ENCODE data around the gene VGLL2. TPM values are rescaled to one million over a fixed set of nuclear protein-coding genes. Genes with fewer than 3 reads are reported as not detected.
"Not testable (repeated sequence)": the region's sequence is repeated elsewhere in the genome, so short reads cannot be mapped to it uniquely, and the experiment has no call there.

Gene VGLL2, protein sequence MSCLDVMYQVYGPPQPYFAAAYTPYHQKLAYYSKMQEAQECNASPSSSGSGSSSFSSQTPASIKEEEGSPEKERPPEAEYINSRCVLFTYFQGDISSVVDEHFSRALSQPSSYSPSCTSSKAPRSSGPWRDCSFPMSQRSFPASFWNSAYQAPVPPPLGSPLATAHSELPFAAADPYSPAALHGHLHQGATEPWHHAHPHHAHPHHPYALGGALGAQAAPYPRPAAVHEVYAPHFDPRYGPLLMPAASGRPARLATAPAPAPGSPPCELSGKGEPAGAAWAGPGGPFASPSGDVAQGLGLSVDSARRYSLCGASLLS
- polyA plus RNA-seq (ENCODE audit: insufficient read length), result not detected
- long read RNA-seq, donor 1, partial matches to known transcripts, result 0 of 1 reads
- long read RNA-seq, donor 1, other reads (novel, unspliced or antisense), result 0 of 1 reads
- long read RNA-seq, donor 2, result 0 reads
- long read RNA-seq, donor 3, result 0 reads
- long read RNA-seq, donor 4, result 0 reads
- long read RNA-seq, donor 5, result 0 reads
- long read RNA-seq, donor 6, result 0 reads
- long read RNA-seq, donor 7, result 0 reads
- long read RNA-seq, donor 8, result 0 reads

DNA sequence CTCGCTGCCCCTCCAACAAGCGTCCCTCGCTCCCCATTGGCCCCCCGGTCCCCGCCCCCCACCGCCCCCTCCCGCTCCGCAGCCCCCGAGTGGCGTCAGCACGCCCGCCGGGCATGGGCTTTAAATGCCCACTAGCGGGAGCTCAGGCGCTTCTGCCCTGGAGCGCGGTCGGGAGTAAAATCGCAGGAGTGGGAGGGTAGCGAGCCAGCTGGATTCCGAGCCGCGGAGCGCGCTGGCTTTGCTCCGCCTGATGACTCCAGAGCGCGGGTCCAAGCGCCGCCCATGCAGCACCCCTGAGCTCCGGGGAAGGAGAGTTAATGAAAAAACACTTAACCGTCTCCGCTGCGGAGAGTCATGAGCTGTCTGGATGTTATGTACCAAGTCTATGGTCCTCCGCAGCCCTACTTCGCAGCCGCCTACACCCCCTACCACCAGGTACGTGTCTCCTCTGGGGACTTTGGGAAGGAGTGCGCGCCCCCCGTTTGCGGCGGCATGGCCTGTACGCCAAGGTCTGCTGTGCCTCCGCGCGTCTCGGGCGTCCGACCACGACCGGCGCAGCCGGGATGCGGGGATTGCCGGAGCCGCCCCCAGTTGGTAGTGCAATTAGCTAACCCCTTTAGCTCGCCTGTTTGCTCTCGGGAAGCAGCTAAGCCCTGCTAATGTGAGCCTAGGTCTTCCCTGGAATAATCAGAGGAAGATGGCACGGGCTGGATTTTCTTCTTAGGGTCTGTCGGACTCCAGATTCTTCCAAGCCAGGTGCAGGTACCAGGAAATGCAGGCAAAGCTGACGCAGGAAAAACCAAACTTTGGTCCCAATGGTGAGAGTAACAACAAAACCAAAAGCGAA, at the start of gene VGLL2:
TSS of gene VGLL2 (plus strand) at position 149 of the 847 bp plus-strand sequence. CDS start at position 355, 206 bp downstream.
- DNase-seq, result no peak

DNA sequence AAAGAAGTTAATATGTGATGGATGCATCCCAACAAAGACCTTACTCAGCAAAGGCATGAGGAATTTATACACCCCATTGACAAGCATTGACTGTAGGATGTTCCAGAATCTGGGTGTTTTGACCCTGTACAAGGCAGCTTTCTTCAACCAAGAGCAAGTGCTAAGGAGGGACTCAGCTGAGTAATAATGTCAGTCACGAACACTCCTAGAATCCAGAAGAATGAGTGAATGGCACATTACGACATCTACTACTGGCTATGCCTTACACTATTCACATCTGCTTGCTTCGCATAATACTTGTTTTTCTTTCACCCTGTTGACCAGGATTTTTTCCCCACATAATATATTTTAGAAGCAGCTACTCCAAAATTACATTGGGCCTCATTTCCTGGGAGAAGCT, 42.5 kb upstream of the VGLL2 start:
- DNase-seq, result no peak

DNA sequence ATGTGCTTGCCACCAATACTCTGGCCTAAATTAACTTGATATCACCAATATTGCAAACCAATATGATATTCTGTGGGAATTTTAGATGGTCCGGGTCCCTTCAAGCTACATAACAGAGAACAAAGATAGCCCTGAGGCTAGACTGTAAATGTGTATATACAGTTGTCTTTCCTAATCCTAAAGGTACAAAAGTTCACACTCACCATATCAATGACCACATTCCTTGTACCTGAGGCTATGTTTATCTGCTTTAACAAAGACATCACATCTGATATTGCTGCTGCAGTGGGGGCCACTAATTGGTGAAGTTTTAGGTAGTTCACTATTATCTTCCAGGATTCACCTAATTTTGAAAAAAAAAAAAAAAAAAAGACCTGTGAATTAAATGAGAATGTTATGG, 38.6 kb upstream of the VGLL2 start:
- DNase-seq, result no peak

DNA sequence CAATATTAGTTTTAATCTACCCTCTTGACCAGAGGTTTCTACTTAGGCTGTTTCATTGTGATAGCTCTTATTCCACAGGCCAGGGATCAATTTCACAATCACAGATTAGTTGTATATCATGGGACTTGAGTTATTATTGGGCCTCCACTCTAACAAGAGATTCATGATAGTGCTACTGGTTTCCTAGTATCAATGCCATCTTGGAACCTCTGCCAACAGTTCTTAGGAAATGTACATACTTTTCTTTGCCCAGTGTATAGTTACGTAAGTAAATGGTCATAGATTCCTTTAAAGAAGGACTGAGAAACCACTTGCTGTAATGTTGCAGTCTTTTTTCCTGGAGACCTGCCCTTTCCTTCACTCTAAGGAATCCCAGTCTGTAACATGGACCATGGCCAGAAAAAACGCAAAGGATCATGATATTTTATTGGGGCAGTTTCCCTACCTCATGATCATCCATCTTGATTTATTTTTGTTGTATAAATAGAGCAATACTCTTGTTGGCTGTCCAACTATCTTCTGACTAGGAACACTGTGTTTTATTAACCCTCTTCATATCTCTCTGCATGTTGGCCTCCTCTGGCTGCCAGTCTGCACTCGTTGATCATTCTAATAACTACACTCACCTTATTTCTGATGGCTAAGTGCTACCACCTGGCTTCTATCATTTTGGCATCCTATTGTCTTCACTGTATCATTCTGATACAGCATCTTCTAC, 38.0 kb upstream of the VGLL2 start:
- no peak for DNase-seq

DNA sequence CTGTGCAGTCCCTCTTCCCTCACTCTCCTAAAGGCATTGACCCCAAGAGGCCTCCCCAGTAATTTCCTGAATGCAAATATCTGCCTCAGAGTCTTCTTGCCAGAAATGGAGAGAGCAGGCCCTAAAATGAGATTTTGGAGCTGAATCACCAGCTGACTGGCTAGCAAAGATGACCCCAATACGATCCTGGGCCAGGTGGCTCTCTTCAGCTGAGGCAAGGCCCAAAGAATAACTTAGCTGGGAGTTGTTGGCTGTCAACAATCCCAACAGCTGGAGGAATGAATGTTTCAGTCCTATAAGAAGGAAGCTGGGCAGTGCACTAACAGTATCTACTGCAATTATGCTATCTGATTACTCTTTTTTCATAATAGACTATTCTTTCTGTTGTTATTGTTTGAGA, 37.2 kb upstream of the VGLL2 start:
- DNase-seq, result peak; percentile 12

DNA sequence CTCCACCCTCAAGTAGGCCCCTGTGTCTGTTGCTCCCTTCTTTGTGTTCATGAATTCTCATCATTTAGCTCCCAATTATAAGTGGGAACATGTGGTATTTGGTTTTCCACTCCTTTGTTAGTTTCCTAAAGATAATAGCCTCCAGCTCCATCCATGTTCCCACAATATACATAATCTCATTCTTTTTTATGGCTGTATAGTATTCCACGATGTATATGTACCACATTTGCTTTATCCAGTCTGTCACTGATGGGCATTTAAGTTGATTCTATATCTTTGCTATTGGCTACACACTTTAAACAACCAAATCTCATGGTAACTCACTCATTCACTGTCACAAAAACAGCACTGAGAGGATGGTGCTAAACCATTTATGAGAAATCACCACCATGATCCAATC, 35.5 kb upstream of the VGLL2 start:
- no peak for DNase-seq

DNA sequence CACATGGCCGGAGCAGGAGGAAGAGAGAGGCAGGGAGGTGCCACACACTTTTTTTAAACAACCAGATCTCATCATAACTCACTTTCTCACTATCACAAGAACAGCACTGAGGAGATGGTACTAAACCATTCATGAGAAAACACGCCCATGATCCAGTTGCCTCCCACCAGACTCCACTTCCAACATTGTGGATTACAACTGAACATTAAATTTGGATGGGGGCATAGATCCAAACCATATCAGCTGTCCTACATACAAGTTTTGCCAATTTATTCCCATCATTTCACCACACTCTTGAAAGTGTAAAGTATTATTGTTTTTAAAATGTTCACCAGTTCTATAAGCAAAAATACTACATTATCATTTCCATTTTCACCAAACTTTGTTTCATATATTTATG, 33.9 kb upstream of the VGLL2 start:
- no peak for DNase-seq

DNA sequence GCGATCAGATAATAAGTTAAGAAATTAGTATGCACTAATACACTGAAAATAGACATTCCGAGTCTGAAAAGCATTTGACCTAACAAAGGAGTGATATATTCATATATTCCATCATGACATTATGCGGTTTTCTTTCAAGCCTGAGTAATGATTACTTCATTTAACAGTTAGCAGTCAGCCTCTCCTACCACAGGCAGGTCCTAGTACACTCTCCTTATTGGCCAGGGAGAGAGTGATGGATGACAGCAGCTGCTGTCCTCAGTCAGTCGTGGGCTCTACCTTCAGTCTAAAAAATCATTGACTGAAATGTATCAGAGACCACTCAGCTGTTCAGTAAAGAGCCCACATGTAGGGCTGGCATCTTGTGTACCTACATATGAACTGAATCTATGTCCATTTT, 33.2 kb upstream of the VGLL2 start:
- DNase-seq, result no peak

DNA sequence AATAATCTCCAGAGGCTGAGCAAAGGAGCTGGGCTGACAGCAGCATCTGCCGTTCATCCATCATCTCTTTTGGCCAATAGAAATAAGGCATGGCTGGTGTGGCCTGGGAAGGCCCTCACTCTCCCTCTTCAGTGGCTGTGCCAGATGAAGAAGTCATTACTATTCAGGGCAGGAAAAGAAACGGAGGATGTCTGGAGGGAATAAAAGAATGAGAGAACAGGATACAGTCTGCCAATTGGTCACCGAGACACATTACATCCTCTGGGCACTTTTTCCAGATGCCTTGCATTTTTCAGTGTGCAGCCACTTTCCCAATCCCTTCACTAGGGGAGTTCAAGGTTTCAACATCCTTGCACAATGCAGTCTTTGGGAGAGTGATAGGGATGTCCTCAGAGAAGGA, 32.2 kb upstream of the VGLL2 start:
- no peak for DNase-seq

DNA sequence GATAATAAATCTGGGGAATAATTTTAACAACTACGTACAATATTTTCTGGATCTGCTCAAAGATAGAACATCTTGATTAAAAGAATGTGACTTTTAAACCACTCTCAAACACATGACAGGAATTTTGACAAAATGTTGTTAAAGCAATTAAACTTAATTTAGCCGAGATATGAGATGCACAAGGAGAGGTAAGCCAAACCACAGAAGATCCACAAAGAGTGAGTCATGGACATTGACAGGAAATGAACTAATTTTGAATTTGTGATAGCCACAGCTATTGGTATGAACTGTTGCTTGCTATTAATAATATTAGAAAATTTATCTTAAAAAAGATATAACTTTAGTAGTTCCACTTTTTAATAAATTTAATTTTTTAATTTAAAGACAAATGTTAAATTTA, 27.8 kb upstream of the VGLL2 start:
- DNase-seq, result no peak

DNA sequence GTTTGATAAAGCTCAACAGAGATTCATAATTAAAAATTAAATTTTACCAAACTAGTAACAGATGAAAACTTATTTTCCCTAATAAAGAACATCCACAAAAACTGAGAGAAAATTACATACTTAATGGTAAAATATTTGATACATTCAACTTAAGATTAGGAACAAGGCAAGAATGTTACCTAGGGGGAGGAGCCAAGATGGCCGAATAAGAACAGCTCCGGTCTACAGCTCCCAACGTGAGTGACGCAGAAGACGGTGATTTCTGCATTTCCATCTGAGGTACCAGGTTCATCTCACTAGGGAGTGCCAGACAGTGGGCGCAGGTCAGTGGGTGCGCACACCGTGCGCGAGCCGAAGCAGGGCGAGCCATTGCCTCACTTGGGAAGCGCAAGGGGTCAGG, 20.8 kb upstream of the VGLL2 start:
- DNase-seq, result not testable (repeated sequence)

DNA sequence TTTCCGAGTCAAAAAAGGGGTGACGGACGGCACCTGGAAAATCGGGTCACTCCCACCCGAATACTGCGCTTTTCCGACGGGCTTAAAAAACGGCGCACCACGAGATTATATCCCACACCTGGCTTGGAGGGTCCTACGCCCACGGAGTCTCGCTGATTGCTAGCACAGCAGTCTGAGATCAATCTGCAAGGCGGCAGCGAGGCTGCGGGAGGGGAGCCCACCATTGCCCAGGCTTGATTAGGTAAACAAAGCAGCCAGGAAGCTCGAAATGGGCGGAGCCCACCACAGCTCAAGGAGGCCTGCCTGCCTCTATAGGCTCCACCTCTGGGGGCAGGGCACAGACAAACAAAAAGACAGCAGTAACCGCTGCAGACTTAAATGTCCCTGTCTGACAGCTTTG, 20.4 kb upstream of the VGLL2 start:
- not testable (repeated sequence) for DNase-seq

DNA sequence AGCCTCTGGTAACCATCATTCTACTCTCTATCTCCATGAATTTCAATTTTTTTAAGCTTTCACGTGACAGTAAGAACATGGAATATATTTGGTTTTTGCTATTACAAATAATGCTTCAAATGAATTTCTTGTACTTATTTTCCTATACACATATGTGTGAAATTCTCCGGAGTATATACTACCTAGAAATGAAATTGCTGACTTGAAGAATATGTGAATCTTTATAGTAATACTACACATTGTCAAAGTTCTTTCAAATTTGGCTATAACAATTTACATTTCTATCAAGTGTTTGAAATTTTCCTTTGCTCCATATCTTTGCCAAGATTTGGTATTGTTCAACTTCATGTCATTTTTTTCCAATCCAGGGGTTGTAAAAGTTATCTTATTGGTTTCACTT, 11.6 kb upstream of the VGLL2 start:
- DNase-seq, result no peak

DNA sequence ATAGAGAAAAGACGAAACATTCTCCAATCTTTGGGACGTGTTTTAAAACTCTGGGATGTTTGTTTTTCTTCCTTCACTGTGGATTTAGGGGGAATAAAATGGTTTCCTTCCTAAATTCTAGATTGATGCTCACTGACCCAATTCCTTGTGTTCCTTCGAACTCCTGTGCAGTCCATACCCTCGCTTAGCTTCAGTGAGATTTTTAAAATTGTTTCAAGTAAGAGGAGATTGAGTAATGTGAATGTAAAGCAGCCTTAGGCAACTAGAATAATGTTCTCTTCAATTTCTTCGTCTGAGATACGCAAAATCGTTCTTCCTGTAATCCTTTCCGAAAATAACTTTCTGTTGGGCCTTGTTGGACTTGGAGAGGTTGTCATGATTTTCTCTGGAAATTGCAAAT, 2.6 kb upstream of the VGLL2 start:
- DNase-seq, result no peak

DNA sequence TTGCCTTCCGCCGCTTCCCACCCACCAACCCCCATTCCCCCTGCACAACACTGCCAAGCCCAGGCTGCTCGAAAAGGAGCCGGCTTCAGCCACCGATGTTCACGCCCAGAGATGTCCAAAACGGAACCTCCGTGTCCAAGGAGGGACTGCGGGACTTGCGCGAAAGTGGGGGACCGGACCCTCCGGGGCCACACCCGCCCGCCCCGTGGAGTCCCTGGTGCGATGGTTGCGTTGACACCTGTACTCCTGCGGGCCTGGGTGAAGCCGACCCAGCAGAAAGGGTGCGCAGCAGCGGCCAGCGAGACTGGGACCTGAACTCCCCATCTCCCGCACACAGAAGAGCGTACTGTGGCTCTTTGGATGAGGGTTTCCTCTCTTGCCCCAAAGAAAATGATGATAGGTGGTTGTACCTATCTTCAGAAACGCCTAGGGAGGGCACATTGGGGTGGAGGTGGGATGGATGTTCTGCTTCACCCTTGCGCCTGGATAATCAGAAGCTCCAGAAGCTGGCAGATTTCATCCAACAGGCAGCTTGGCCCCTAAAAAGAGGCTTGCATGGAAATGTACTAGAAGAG, 1.9 kb upstream of the VGLL2 start:
- DNase-seq, result no peak

DNA sequence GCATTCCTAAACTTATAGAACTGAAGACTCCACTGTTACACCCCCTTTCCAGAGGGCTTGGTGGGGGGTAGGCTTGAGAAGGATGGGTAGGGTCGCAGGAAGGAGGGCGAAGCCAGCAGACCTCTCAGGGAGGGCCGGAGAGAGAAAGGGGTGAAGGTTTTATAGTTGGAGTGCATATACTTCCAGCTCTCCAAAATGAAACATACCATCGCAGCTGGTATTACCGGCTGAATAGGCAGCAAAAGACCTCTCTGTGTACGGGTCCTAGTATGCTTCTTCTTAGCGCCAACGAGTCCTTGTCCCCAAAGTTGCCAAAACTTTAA, 1.0 kb upstream of the VGLL2 start:
- no peak for DNase-seq

DNA sequence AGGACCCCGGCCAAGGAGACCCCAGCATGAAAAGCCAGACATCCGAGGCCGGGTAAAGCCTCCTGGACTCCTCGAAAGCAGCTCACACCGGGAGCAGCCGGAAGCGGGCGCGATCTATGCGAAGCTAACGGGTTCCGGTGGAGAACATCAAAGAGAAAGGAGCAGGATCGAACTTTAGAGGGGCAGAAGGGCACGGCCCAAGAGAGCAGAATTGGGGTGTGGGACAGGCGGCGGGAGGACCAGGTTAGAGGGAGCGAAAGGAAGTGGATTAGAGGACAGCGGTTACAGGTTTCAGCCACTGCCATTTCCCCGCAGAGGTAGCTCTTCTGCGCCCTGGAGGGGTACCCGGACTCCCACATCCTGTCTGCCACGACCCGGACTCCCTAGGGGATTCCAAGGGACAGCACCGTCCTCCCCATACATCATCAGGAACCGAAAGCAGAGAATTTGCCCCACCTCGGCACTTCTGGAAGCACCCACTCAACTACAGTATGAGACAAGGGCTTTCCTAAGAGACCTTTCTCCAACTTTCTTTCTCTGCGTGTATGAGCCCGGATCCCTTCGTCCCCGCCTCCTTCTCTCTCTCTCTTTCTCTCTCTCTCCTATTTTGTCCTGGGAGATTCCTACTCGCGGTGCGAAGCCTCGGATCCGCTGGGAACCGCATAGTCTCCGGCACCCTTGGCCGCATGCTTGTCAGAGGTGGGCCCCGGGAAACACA, 507 bp upstream of the VGLL2 start:
- no peak for DNase-seq

DNA sequence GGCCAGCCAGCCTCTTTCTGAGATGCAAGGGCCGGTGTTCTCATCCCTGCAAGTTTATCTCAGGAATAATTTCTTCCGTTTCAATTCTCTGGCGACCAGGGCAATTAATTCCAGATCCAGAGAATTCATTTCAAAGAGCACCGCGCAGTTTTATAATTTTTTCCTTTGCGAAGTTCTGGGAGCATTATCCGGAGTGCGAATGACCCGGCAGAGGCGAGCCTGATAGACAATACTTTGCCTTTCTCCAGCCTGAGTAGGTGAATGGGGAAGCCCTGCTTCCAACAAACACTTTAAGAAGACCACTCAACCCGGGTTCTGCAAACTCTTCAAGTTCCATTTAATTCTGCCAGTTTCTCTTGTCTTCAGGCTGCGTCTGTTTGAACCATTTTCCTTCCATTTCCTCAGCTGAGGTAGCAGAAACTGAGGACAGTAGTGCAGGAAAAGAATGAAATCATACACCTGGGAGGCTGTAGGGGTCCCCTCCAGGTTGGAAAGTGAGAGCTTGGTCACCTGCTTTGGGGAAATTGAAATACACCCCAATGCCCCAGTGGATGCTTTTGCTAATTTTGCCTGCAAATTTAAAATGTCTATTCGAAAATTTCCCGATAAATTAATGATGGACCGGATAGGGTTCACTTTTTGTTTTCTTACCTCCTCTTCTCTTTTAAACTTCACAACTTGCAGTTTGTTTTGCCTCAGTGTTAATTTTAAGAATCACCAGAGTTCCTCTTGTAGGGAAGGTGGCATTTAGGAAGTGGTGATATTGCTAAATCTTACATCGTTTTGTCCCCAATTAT, 1.1 kb downstream of the VGLL2 start:
- no peak for DNase-seq

DNA sequence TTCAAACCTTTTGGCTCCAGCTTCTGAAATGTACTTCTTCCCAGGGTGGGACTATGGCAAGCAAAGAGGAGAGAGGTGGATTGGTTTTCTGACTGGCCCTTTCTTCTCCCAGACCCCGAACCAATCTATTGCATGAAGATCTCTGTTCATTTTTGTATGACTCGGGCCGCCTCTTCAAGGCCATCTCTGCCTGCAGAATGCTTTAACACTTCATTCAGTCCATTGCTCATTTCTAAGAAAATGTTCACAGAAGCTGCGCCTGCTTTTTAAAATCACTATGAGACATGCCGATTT, 1.6 kb downstream of the VGLL2 start:
- DNase-seq, result no peak

DNA sequence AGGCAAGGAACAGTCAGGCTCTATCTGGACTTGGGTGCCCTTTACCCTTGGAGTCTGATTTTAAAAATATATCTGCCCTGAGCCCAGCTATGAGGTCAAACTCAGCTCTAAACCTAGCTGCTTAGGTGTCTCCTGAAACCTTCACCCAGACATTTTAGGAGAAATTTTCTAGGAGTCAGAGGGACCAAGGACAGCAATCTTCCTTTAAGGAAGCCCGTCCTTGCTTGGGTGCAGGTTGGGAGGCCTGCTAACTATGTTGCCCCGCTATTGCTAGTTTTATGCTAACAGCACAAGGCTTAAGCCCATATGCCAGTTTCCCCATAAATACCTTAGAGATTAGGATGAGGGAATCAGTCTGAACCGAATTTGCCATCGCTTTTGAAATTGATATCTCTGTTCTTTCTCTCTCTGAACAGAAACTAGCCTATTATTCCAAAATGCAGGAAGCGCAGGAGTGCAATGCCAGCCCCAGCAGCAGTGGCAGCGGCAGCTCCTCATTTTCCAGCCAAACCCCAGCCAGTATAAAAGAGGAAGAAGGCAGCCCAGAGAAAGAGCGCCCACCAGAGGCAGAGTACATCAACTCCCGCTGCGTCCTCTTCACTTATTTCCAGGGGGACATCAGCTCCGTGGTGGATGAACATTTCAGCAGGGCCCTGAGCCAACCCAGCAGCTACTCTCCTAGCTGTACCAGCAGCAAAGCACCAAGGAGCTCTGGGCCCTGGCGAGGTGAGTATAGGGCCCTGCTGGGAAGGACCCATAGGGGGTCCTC, 2.6 kb downstream of the VGLL2 start:
- no peak for DNase-seq

All from left kidney (tissue), 8 donors.